Testis (tissue), 2 donors: Measurements from ENCODE around the gene AARS2.

Experiments used
- POLR2A ChIP-seq: fragments of 450-650 bp; IDR thresholded peaks from one replicate; pipeline ENCODE4 v1.6.1; 2017; ENCODE audit warnings: antibody characterized with exemption, mild to moderate bottlenecking, moderate library complexity
- TF ChIP-seq, protein P1 (sequence below), 3 experiments: fragments of 450-650 bp in 2 of 3; fragments of 200-600 bp in 1 of 3; sonication (generic) in 1 of 3; IDR thresholded peaks; one replicate each; pipeline ENCODE4 v1.5.1; 2016 to 2019; ENCODE audit warnings: antibody characterized with exemption in 3 of 3, mild to moderate bottlenecking in 2 of 3, moderate library complexity in 1 of 3

DNA sequence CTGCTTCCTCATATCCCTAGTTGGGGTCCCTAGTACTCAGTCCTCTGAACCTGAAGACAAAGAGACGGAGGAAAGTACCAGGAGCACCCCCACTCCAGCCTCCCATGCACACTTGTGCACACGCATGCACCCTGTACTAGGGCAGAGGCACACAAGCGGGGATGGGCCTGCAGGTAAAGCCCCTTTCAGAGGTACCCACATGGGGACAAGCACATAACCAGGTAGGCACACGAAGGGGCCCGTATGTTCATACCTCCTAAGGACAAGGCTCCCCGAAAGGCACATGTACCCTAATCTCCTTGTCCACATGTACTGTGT lies 41.8 kb downstream of the AARS2 start:
- TF ChIP-seq, protein P1, sequence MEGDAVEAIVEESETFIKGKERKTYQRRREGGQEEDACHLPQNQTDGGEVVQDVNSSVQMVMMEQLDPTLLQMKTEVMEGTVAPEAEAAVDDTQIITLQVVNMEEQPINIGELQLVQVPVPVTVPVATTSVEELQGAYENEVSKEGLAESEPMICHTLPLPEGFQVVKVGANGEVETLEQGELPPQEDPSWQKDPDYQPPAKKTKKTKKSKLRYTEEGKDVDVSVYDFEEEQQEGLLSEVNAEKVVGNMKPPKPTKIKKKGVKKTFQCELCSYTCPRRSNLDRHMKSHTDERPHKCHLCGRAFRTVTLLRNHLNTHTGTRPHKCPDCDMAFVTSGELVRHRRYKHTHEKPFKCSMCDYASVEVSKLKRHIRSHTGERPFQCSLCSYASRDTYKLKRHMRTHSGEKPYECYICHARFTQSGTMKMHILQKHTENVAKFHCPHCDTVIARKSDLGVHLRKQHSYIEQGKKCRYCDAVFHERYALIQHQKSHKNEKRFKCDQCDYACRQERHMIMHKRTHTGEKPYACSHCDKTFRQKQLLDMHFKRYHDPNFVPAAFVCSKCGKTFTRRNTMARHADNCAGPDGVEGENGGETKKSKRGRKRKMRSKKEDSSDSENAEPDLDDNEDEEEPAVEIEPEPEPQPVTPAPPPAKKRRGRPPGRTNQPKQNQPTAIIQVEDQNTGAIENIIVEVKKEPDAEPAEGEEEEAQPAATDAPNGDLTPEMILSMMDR (IDR thresholded peaks at IDR 0.05) = no peak
- TF ChIP-seq POLR2A = no peak
